ENCODE data around the gene SPEM1. TPM values are rescaled to one million over a fixed set of nuclear protein-coding genes. Genes with fewer than 3 reads are reported as not detected.

SPEM1 gene
- total and polyA plus RNA-seq, 10 of the 15 experiments (the other 5 are each of a cell fraction or from before 2014, with no cell fraction given) = not detected

GRCh38 chr17:7403977-7404736 lies 16.0 kb upstream of the SPEM1 start, which contains the start of gene TMEM256 (continued):
- no peak for TF ChIP-seq CEBPZ (IDR thresholded peaks at IDR 0.05; ENCODE audit: low read depth, low read length)
- no peak for TF ChIP-seq RB1 (IDR thresholded peaks at IDR 0.05; ENCODE audit: borderline replicate concordance)
- no peak for TF ChIP-seq REST (IDR thresholded peaks at IDR 0.05; ENCODE audit: low read depth, low read length)
- TF ChIP-seq YBX1 (IDR thresholded peaks at IDR 0.05) = no peak
- peak; percentile 24 for TF ChIP-seq SKIL (IDR thresholded peaks at IDR 0.05; ENCODE audit: low read depth, poor library complexity, severe bottlenecking)
- TF ChIP-seq SMAD1 (IDR thresholded peaks at IDR 0.05; ENCODE audit: low read depth, partially characterized antibody) = no peak
- TF ChIP-seq NFYB (IDR thresholded peaks at IDR 0.05; ENCODE audit: insufficient read depth, low read depth, low read length) = peak; percentile 92
- no peak for TF ChIP-seq ATF2 (IDR thresholded peaks at IDR 0.05; ENCODE audit: low read length)
- peak; percentile 66; the same call in 1 of the 2 replicates for TF ChIP-seq HDGF (IDR thresholded peaks at IDR 0.05)
- no peak for TF ChIP-seq ASH2L (IDR thresholded peaks at IDR 0.05; ENCODE audit: borderline replicate concordance, low read depth)
- TF ChIP-seq E4F1 (IDR thresholded peaks at IDR 0.05; ENCODE audit: borderline replicate concordance, partially characterized antibody) = no peak
- no peak for TF ChIP-seq DPF2 (IDR thresholded peaks at IDR 0.05)
- no peak; the same call in 1 of the 2 replicates for TF ChIP-seq PML (IDR thresholded peaks at IDR 0.05; ENCODE audit: low read length)
- no peak for TF ChIP-seq EP300 (IDR thresholded peaks at IDR 0.05; ENCODE audit: borderline replicate concordance in 1 of 2, control insufficient read depth in 1 of 2, low read depth in 2 of 2, low read length in 2 of 2)

Data from GM12878 (cell line).